ENCODE measurements around the gene LRRK2.

DNA sequence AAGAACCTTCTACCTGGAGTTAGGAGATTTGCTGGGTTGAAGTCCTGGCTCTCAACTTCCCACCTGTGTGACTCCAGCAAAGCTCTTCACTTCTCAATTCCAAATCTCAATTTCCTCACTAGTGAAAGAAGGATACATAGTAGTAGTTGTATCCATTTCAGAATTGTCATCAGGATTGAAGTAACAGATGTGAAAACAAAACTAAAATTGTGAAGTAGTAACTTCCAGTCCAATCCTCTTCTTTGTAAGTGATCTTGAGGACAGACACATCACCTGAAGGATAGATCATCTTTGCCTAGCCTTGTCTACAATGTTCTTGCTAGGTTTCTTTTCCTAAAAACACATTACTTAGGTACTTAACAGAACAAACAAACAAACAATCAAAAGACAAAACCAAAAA is 1.2 kb upstream of the LRRK2 start:
- TF ChIP-seq, protein P1, sequence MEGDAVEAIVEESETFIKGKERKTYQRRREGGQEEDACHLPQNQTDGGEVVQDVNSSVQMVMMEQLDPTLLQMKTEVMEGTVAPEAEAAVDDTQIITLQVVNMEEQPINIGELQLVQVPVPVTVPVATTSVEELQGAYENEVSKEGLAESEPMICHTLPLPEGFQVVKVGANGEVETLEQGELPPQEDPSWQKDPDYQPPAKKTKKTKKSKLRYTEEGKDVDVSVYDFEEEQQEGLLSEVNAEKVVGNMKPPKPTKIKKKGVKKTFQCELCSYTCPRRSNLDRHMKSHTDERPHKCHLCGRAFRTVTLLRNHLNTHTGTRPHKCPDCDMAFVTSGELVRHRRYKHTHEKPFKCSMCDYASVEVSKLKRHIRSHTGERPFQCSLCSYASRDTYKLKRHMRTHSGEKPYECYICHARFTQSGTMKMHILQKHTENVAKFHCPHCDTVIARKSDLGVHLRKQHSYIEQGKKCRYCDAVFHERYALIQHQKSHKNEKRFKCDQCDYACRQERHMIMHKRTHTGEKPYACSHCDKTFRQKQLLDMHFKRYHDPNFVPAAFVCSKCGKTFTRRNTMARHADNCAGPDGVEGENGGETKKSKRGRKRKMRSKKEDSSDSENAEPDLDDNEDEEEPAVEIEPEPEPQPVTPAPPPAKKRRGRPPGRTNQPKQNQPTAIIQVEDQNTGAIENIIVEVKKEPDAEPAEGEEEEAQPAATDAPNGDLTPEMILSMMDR (IDR thresholded peaks at IDR 0.05; ENCODE audit: low read length), result no peak
- no peak for TF ChIP-seq EZH2 (optimal IDR thresholded peaks at IDR 0.05; ENCODE audit: low read depth, low read length)
- no peak for TF ChIP-seq EZH2phosphoT487 (IDR thresholded peaks at IDR 0.05; ENCODE audit: low read length)

All from MM.1S (cell line).